Ovary (tissue), 3 donors: ENCODE data around the gene CXCR5.

Experiments
- EP300 ChIP-seq: sonication (generic); formaldehyde crosslinking; IDR thresholded peaks from one replicate; pipeline ENCODE4 v1.6.1; 2017; ENCODE audit warnings: antibody characterized with exemption
- TF ChIP-seq, protein P1 (sequence below), 3 donors: fragments of 450-650 bp in 2 of 3; fragments of 200-600 bp in 1 of 3; IDR thresholded peaks; one replicate each; pipeline versions ENCODE4 v1.5.1 to v1.8.0; 2016 to 2022; ENCODE audit warnings: antibody characterized with exemption in 3 of 3, mild to moderate bottlenecking in 1 of 3
- donor health status: DM: no; HTN: no; CAD: no.

DNA sequence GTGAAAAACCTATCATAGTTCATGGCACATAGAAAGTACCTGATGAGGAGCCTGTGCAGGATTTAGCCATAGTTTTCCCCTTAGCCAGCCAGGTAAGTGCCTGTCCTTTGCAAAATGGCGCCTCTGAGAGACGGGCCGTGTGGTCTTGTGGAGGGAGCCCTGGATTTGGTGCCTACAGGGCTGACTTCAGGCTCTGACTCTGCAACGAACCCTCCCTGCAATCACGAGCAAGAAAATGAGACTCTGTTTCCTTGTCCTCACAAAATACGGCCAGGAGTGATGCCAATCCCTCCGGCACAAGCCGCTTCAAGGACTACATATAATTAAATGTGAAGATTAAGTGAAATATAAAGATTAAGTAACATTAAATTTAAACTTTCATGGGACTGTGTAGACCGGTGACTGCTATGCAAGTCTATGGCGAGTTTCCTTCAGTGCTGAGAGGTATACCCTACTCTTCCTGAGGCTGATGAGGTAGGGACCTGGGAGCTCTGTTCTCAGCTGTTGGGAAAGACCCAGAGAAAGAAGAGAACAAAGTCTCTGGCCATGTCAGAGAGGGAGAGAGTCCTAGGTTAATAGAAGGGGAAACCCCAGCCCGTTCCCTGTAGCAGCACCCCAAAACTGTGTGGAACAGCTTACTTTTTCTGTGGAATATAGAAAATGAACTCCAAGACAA lies 6.1 kb upstream of the CXCR5 start:
- TF ChIP-seq, protein P1, sequence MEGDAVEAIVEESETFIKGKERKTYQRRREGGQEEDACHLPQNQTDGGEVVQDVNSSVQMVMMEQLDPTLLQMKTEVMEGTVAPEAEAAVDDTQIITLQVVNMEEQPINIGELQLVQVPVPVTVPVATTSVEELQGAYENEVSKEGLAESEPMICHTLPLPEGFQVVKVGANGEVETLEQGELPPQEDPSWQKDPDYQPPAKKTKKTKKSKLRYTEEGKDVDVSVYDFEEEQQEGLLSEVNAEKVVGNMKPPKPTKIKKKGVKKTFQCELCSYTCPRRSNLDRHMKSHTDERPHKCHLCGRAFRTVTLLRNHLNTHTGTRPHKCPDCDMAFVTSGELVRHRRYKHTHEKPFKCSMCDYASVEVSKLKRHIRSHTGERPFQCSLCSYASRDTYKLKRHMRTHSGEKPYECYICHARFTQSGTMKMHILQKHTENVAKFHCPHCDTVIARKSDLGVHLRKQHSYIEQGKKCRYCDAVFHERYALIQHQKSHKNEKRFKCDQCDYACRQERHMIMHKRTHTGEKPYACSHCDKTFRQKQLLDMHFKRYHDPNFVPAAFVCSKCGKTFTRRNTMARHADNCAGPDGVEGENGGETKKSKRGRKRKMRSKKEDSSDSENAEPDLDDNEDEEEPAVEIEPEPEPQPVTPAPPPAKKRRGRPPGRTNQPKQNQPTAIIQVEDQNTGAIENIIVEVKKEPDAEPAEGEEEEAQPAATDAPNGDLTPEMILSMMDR (IDR thresholded peaks at IDR 0.05) = no peak
- no peak for TF ChIP-seq EP300
